ENCODE measurements around the gene CACNA2D2.
"Not testable (repeated sequence)": the region's sequence is repeated elsewhere in the genome, so short reads cannot be mapped to it uniquely, and the experiment has no call there.

CACNA2D2 gene

DNA sequence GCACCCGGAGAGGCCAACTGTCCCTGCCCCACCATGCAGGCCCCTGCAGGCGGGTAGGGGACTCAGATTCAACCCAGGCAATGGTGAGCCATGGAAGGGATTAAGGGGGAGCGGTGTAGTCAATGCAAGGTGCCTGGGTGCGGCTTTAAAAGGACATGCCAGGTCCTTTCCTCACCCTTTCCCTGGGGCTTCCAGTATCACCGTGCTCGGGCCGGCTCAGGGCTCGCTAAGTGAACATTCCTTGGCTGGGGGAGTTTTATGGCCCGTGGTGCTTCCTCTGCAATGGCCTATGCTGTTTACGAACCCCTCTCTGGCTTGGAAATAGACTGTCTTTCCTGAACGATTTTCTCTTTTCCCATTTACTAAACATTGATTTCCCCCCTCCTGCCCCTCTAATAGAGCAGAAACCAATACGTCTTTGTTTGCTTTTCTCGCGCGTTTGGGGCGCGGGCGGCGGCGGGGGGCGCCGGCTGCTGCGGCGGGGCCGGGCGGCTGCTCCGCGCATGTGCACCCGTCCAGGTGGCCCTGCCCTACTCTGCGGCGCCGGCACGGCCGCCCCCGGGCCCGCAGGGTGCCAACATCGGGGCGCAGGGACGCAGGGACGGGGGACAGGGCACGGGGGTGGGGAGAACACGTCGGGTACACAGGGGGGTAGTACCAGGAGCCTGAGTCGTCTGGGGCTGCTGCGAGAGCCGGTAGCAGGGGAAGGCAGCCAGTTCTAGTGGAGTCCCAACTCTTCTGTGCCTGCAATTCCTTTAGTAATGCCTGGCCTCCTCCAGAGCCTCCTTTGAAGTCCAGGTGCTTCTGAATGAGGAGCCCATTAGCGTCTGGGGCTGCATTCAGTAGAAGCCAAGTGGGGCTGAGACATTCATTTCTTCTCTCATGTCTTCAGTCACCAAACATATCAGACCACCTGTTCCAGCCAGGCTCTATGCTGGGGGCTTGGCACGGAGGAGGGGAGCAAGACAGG lies 26.9 kb upstream of the CACNA2D2 start:
- DNase-seq (ENCODE audit: low read depth), result no peak

DNA sequence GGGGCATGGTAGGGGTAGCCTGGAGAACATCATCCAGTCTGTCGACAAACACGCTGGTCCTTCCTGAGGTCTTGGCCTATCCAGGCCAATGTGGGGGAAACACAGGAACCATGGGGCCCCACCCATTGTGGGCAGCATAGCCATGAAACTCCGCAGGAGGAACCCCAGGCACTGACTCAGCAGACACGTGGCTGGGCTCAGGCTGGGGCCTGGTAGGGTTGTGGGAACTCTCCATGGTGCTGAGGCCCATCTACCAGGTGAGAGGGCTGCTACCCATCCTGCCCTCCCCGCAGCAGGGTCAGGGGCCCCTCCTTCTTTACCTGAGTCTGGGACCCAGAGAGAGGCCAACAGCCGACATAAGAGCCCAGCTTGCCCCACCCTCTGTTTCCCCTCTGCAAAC lies 22.6 kb upstream of the CACNA2D2 start:
- DNase-seq (ENCODE audit: low read depth), result no peak

DNA sequence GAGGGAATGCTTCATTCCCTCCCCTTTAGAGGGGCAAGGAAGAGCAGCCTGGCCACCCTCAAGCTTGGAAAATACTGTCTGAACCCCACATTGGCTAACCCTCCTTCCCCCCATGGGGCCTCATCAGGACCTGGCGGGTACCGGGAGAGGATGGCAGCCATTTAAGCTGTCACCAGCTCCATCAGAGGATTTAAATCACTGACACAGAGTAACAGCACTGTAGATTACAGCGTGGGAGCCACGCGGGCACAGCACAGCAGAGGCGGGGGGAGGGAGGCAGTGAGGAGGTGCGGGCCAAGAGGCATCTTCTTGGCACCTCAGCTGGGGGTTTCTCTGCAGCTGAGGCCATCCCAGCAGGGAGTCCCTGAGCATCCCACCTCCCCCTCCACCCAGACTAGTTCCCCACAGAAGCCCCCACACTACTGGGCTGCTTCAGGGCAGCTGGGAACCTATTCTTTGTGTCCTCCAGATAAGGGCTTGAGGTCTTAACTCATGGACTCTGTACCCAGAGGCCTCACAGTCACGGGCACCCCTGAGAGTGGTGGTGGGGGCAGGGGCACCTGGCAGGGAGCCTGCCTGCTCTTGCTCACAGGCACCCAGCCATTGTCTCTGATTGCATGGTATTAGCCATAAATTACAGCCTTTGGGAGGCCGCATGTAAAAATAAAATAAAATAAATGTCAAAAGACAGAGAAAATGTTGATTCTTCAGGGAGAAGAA lies 21.9 kb upstream of the CACNA2D2 start:
- DNase-seq (ENCODE audit: low read depth), result no peak

DNA sequence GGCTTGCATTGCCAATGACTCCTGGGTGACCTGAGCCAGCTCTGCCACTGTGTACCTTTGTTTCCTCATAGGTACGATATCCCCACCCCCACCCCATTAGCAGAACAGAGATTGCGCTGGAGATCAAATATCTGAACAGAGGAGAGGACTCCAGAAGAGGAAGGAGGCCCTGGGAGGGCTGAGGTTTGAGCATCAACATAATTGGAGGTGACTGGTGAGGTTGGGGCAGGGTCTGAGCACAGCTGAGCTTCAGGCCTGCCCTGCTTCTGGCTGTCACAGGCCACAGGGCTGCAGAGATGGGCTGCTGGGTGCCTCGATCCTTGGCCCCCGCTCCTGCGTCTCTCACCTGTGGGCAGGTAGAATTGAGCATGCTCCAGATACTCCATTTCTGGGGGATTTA lies 21.3 kb upstream of the CACNA2D2 start:
- no peak for DNase-seq (ENCODE audit: low read depth)

DNA sequence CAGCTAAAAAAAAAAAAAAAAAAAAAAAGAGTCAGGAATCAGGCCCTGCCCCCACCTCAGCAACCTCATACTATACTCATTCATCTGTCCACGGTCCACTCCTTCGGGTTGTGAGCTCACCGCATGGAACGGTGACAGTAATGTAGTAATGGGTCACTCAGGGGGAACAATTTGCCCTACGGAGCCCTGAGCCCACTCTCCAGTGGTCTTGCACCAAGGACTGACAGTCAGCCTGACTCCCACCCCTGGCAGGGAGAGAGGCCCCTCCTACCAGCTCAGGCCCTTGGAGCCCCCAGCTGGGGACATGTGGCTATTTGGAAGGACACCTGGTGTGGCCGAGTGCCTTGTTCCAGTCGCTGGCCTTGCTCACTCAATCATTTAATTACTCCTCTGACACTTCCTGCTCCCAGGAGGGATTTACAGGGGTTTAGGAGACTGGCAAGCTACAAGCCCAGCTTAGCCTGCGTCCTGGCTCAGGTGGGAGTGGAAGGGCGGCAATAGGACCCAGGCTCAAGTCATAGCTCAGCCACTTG lies 19.9 kb upstream of the CACNA2D2 start:
- DNase-seq (ENCODE audit: low read depth), result no peak

DNA sequence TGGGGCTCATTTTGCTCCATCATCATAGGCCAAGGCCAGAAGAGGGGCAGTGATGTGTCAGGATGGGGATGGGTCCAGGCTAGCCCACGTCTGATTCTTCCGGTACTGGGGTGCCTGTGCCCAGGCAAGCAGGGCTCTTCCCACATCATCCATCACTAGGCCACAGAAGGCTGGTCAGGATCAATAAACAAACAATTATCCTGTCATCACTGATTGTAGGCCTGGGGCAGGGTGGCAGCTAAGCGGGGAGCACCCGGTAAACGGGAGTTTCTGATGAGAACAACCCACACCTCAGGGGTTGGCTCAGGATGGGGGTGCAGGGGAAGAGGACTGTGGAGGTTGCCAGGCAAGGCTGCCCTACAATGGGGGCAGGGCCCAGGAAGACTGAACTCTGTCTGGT lies 18.1 kb upstream of the CACNA2D2 start:
- DNase-seq (ENCODE audit: low read depth), result no peak

DNA sequence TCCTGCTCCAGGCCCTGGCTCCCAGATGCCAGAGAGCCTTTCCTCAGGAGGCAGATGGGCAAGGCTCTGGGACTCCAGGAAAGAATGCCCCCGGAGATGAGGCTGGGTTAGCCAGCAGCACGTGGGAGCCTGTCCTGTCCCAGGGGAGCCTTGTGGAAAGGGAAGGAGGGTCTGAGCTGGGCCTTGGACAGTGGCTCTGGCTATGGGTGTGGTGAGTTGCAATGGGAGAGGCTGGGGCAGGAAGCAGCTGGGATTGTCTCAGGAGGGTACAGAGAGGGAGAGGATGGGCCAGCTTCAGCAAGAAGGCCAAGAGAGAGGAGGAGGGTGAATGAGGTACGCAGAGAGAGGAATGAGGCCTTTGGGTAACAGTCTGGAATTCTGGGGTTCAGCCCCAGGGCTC lies 17.4 kb upstream of the CACNA2D2 start:
- no peak for DNase-seq (ENCODE audit: low read depth)

DNA sequence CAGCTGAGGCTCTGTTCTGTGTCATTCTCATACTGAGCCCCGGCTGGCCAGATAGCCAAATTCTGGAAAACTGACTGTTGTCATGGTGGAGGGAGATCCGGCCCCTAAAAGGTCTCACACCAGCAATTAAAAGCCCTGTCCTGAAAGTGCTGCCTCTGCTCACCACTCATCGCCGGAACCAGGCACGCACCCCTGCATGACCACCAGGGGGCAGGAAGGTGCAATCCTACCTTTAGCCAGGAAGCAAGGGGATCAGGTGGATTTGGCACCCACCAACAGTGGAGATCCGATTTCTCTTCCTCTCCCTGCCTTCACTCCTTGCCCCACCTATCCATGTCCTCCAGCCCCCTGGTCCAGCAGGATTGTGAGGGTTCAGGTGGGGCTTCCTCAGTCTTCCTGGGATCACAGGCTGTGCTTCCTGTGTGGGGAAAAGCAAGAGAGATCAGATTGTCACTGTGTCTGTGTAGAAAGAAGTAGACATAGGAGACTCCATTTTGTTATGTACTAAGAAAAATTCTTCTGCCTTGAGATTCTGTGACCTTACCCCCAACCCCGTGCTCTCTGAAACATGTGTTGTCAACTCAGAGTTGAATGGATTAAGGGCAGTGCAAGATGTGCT lies 16.1 kb upstream of the CACNA2D2 start:
- peak; percentile 62 for DNase-seq (ENCODE audit: low read depth)

DNA sequence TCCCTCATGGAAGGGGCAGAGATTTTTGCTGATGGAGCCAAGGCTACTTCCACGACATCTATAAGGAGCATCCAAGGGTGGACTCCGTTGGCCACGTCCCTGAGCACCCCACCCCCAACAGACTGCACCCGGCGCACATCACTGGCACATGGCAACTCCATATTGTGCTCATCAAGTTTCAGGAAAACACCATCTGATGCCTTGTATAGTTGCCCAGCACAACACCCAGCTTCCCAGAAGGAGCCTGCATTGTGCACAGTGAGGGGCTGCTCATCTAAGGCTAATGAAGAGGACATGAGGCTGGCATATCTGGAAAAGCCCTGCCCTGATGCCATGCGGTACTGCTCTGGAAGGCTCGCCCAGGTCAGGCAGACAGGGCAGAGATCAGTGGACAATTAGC lies 15.0 kb upstream of the CACNA2D2 start:
- no peak for DNase-seq (ENCODE audit: low read depth)

DNA sequence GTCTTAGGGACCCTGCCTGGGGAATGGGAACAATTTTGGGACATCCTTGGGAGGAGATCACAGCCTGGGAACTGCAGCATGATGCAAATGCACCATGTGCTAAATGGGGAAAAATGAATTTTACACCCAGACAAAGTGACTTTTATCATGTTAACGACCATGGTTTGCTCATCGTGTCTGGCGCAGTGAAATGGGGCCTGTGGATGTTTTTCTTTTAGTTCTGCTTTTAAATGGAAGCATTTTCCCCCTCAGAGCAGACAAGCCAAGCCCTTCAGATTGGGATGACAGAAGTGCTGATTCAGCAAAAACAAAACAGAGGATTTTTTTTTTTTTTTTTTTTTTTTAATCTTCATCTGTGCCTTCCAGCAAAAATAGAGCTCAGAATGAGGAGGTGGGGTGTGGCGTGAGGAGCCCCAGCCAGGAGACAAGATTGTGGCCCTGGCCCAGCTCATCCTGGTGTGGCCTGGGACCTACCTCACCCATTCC lies 14.3 kb upstream of the CACNA2D2 start:
- no peak for DNase-seq (ENCODE audit: low read depth)

DNA sequence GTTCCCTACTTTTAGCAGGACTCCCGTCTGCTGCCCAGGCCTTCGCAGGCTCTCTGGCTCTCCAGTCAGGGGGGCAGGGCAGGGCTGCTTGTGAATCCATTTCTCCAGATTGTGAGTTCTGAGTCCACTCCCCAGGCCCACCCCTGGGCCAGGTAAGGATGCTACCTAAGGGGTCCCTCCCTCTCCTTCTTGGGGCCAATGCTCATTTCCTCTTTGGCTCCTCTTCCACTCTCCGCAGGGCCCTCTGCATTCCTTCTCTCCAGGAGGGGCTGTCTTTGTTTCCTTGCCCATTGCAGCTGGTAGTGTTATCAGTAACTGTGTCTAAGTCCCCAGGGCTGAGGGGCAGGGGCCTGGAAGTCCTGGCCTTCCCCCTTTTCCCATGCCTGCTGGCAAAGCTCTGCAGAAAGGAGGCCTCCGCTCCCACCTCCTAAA lies 13.0 kb upstream of the CACNA2D2 start:
- no peak for DNase-seq (ENCODE audit: low read depth)

DNA sequence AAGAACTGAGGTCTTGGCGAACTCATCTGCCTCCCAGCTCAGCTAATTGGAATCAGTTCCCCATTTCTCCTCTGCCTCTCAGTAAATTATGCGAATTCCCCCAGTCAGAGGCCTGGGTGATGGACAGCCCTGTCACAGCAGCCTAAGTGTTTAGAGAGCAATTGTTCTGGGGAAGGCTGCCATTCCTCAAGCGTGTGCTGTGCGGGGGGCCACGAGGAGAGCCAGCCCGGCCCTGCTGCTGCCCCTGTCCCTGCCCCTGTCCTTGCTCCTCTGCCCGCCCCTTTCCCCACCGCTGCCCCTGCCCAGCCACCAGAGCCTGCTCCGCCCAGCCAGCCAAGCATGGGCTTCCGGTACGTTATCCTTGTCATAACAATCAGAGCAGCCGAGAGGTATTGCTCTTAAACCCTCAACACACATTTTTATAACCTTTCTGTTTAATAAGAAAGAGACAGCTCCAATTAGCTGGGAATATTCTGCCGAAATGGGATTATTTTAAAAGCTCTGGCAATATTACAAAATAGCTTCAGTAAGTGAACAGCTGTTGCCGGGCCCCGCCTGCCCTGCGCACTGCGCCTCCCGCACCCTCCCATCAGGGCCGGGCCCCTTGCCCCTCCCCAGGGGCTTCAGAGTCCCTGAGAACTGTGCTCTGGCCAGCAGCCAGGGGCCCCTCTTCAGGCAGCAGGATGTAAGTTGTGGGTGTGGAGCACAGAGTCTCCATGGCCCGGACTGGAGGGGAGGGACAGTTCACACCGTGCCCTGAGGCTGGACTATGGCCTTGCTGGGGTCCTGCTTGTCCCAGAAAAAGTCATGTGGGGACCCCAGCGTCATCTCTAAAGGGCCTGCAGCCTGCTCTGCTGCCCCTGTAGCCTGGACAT lies 12.4 kb upstream of the CACNA2D2 start:
- DNase-seq (ENCODE audit: low read depth), result no peak

DNA sequence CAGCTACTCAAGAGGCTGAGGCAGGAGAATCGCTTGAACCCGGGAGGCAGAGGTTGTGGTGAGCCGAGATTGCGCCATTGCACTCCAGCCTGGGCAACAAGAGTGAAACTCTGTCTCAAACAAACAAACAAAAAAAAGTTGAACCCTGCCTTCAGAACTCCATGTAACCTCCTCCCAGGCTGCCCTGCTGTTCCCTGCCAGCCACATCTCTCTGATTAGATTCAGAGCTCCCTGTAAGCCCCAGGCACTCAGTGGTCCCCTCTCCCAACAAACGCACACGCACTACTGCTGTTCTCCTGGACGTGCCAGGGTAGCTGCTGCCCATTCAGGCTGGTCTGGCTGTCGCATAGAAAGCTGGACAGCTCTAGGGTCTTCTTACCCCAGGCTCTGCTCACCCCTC lies 9.5 kb upstream of the CACNA2D2 start:
- not testable (repeated sequence) for DNase-seq (ENCODE audit: low read depth)

DNA sequence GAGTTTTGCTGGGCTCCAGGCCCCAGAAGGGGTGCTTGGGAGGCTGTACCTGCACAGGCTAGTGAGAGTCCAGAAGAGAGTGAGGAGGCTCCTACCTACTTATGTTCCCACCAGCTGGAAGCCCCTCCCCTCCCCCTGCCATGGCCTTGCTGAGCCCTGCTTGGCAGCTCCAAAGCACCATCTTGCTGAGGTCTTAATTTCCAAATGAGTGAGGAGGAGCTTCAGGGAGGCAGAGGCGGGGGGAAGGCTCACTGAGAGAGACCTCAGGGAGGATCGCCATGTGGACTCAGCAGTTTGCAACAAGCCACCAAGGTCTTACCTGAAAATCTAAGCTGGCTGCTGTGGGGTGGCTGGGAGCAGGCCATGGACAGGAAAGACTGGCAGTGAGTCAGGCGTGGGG lies 8.7 kb upstream of the CACNA2D2 start:
- DNase-seq (ENCODE audit: low read depth), result no peak

DNA sequence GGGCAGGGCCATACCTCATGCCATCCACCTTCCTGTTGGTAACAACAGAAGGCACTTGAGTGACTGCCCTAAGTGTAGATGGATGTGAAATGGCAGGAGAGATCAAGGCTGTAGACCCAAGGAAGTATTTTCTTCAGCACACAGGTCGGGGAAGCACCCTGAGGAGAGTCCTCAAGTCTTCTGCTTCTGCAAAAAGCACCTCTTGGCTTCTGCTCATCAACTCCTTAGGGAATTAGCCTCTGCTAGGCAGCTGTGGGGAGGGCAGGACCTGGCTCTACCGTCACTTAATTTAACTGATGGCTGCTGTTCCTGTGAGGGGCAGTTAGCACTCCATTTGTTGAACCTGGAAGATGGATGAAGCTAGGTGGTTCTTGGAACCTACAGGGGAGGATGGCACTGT lies 6.9 kb upstream of the CACNA2D2 start:
- DNase-seq (ENCODE audit: low read depth), result no peak

DNA sequence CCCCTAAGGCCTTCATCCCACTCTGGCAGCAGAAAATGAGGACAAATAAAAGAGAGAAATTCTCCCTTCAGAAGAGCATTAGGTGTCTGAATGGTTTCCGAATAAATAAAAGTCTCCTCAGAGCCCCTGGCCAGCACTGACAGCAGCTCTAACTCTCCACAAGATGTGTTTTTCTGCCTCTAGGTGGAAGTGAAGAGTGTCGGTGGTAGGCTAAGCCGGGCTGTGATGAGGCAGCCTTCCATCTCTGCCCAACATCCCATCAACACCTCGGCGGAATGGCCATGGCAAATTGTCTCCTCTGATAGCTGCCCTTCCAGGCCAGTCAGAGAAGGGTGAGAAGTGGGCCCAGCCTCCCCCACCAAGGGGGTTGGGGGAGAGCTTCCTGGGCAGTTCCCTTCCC lies 6.3 kb upstream of the CACNA2D2 start:
- no peak for DNase-seq (ENCODE audit: low read depth)

DNA sequence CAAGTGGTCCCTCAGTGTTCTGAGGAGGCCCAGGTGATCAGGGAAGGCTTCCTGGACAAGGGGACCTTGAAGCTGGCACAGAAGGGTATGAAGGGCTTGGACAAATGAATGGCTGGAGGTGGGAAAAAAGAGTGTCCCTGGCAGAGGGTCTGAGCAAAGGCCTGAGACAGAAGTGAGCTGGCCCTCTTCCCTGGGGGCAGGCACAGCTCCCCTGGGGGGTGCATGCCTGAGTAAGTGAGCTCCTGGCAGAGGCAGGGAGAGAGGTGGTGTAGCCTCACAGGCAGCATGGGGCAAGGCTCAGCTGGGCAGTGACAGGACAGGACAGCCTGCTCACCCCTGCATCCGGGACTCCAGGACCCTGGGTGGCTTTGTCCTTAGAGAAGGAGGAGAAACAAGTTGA lies 5.4 kb upstream of the CACNA2D2 start:
- DNase-seq (ENCODE audit: low read depth), result no peak

DNA sequence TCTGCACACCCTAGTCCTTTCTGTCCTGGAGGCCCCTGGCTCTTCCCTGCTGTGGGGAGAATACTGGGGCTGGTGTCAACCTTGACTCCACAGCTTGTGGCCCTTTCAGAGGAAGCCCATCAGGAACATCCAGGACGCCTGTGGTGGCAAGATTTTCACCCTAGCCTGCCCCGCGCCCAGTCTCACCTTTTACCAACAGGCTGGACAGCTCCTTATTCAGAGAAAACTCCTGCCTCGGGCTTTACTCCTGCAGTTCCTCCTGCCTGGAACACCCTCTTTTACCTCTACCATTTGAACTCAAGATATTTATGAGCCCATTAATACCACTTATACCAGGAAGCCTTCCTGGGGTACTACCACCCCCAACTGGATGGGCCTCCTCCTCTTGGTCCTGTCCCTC lies 2.7 kb upstream of the CACNA2D2 start:
- no peak for DNase-seq (ENCODE audit: low read depth)

DNA sequence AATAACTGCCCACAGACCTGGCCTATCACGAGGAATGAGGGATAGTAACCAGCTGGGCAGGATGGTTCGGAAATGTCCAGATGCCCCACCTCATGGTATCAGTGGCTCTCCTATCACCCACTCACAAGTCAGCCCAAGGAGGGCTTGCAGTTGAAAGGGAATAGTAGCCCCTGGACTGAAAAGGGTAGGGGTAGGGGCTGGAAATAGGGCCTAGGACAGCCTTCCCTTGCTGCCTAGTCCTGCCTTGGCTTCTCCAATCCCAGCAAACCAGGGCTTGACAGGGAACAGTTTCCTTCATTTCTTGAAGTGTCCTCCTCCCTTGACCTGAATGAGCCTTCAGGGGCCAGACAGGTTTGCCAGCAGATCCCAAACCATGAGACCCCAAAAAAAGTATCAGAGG lies 1.2 kb upstream of the CACNA2D2 start:
- DNase-seq (ENCODE audit: low read depth), result no peak

DNA sequence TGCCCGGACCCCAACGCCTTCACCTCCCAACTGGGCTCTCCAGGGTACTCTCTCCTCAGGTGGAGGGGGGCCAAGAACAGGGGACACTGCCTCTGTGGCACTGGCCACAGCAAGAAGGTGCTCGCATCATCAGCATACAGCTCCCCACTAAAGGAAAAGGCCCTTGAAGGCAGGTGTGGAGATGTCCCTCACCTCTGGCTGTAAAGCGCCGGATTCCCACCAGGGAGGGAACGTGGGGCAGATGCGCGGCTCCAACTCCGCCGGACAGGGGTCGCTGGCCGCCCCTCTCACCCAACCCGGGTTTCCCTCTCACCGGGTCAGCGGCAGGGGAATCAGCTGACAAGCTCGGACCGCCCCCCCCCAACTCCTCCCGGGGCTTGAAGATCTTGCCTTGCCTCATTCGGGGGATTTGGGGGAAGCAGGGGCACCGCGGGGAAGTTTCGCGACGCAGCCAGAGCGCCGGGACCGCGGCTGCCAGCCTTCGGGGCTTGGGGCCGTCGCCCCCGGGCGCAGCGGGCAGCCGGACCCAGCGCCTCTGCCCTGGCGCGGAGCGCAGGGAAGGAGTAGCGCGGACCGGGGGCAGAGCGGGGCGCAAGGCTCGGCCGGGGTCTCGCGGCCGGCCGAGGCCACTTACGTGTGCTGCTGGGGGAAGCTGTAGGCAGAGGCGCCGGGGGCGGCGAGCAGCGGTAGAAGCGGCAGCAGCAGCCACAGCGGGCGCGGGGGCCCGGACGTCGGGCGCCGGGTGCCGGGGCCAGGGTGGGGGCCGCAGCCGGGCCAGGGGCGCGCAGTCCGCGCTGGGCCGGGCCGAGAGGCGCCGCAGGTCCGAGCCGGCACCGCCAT lies 630 bp downstream of the CACNA2D2 start:
- no peak for DNase-seq (ENCODE audit: low read depth)

DNA sequence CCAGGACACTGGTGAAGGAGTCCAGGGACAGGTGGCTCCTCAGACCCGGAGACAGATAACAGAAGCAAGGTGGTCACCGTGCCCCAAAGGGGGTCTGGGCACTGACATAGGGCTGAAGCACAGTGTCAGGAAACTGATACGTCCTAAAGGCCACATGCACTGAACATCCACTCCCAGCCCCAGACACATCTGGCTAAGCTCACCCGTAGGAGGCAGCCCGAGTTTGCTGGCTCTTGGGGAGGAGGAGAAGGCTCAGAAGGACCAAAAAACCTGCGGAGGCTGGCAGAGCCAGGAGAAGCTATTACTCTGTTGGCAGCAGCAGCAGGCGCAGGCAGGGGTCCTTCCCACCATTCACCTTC lies 1.2 kb downstream of the CACNA2D2 start:
- no peak for DNase-seq (ENCODE audit: low read depth)
